ENCODE results near the gene CASR.

Gene CASR

GRCh38 chr3:122298239-122298638 lies 114.8 kb downstream of the CASR start:
- Mint-ChIP-seq H3K4me1 (ENCODE audit: low read depth) (peaks cover 16% of the 10 kb centered on the region), H3K9me3 (ENCODE audit: low read depth) (no peaks in the 10 kb centered on the region), H3K27ac (no peak overlapping the region), H3K36me3 (no peaks in the 10 kb centered on the region), H3K27me3 (no peaks in the 10 kb centered on the region), H3K4me3 (no peak overlapping the region)

- no peak overlapping the region for H3K27ac Mint-ChIP-seq
- no peaks in the 10 kb centered on the region for H3K27me3 Mint-ChIP-seq
- no peak overlapping the region for H3K4me3 Mint-ChIP-seq
- H3K9me3 Mint-ChIP-seq (ENCODE audit: low read depth): no peaks in the 10 kb centered on the region
- no peaks in the 10 kb centered on the region for H3K36me3 Mint-ChIP-seq
- H3K4me1 Mint-ChIP-seq (ENCODE audit: low read depth): peaks cover 16% of the 10 kb centered on the region
Observed at GRCh38 chr3:122299215-122299614, 115.7 kb downstream of the CASR start.

- Mint-ChIP-seq H3K27ac (no peak overlapping the region), H3K27me3 (no peaks in the 10 kb centered on the region), H3K4me3 (no peak overlapping the region), H3K9me3 (ENCODE audit: low read depth) (no peaks in the 10 kb centered on the region), H3K36me3 (no peaks in the 10 kb centered on the region), H3K4me1 (ENCODE audit: low read depth) (peaks cover 16% of the 10 kb centered on the region)
Observed at GRCh38 chr3:122299872-122300460, 116.5 kb downstream of the CASR start.

GRCh38 chr3:122301063-122301462 lies 117.6 kb downstream of the CASR start:
- no peaks in the 10 kb centered on the region for H3K9me3 Mint-ChIP-seq (ENCODE audit: low read depth)
- no peak overlapping the region for H3K4me3 Mint-ChIP-seq
- H3K4me1 Mint-ChIP-seq (ENCODE audit: low read depth): peaks cover 16% of the 10 kb centered on the region
- no peak overlapping the region for H3K27ac Mint-ChIP-seq
- H3K27me3 Mint-ChIP-seq: no peaks in the 10 kb centered on the region
- no peaks in the 10 kb centered on the region for H3K36me3 Mint-ChIP-seq

- Mint-ChIP-seq H3K9me3 (ENCODE audit: low read depth) (no peaks in the 10 kb centered on the region), H3K36me3 (no peaks in the 10 kb centered on the region), H3K27me3 (no peaks in the 10 kb centered on the region), H3K4me3 (no peak overlapping the region), H3K4me1 (ENCODE audit: low read depth) (no peaks in the 10 kb centered on the region), H3K27ac (no peak overlapping the region)
Observed at GRCh38 chr3:122305818-122306621, 122.6 kb downstream of the CASR start.

DNA sequence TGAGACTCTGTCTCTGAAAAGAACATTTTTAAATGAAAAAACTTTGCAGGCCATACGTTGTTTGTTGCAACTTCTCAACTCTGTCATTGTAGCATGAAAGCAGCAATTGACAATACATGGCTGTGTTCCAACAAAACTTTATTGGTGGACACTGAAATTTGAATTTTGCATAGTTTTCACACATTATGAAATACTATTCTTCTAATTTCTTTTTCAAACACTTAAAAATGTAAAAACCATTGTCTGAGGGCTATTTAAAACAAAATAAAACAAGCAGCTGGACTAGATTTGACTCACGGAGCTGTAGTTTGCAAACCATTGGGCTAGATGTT lies 123.1 kb downstream of the CASR start:
- Mint-ChIP-seq H3K4me1 (ENCODE audit: low read depth) (no peaks in the 10 kb centered on the region), H3K9me3 (ENCODE audit: low read depth) (no peaks in the 10 kb centered on the region), H3K27me3 (no peaks in the 10 kb centered on the region), H3K27ac (no peak overlapping the region), H3K36me3 (no peaks in the 10 kb centered on the region), H3K4me3 (no peak overlapping the region)

DNA sequence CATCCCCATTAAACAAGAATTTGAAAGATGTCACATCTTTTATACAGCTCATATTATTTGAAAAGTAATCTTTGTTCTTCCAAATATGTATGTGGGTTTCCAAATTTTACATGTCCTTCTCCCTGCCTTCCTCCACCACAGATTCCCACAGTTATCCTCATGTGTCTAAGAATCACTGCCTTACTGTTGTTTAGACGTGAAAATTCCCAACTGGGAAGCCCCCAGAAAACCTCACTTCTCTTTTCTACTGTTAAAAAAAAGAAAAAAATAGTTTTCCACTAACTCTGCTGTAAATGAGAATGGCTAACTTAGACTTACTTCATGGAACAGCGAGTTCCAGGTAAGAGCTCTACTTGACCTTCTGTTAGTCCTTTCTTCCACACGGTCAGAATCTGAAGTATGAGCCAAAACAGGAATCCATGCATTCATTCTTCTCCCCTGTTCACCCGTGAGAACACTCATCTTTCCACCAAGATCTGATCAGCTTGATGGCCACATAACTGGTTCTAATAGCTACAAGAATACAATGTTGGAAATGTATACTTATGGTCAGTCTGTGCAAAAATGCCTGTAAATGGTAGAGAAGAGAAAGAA lies 123.7 kb downstream of the CASR start:
- no peaks in the 10 kb centered on the region for H3K9me3 Mint-ChIP-seq (ENCODE audit: low read depth)
- no peaks in the 10 kb centered on the region for H3K4me1 Mint-ChIP-seq (ENCODE audit: low read depth)
- H3K36me3 Mint-ChIP-seq: no peaks in the 10 kb centered on the region
- no peaks in the 10 kb centered on the region for H3K27me3 Mint-ChIP-seq
- no peak overlapping the region for H3K4me3 Mint-ChIP-seq
- no peak overlapping the region for H3K27ac Mint-ChIP-seq

- Mint-ChIP-seq H3K27me3 (no peaks in the 10 kb centered on the region), H3K4me3 (no peak overlapping the region), H3K9me3 (ENCODE audit: low read depth) (no peaks in the 10 kb centered on the region), H3K36me3 (no peaks in the 10 kb centered on the region), H3K4me1 (ENCODE audit: low read depth) (peaks cover 4% of the 10 kb centered on the region), H3K27ac (no peak overlapping the region)
Observed at GRCh38 chr3:122307976-122308375, 124.5 kb downstream of the CASR start.

DNA sequence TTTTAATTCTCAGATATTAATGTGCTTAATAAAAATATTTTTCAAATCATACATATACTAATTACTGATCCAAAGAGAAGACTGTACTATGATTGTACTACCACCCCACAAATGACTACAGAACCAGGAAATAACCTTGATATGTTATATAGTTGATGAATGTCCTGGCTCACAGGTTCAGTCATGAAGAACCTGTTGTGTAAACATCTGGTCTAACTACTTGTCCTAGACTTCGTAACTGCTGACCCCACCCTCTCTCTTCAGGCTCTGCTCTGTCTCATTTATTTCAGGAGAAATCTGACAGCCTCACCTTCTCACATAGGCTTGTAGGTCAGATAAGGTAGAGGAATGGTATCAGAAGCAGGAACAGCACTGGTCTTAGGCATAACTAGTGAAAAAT lies 126.9 kb downstream of the CASR start:
- no peak overlapping the region for H3K27ac Mint-ChIP-seq
- no peaks in the 10 kb centered on the region for H3K9me3 Mint-ChIP-seq (ENCODE audit: low read depth)
- no peak overlapping the region for H3K4me3 Mint-ChIP-seq
- no peaks in the 10 kb centered on the region for H3K27me3 Mint-ChIP-seq
- H3K36me3 Mint-ChIP-seq: no peaks in the 10 kb centered on the region
- H3K4me1 Mint-ChIP-seq (ENCODE audit: low read depth): peaks cover 6% of the 10 kb centered on the region

DNA sequence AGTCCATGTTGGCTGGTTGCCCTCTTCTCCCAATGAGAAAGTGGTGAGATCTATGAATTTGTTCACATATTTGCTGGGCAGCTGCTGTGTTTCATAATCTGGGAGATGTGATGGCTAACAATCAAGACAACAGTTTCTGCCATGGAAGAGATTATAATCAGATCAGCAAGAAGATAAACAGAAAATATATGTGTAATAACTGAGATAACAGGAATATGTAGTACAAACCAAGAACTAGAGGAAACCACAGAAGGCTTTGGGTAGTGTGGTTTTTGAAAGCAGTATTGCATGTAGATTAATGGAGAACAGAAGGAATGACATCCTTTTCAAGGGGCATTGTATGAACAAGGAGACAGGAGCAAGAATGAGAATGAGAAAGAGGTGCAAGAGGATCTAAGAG lies 129.4 kb downstream of the CASR start:
- peaks cover 3% of the 10 kb centered on the region for H3K27me3 Mint-ChIP-seq
- no peak overlapping the region for H3K4me3 Mint-ChIP-seq
- no peak overlapping the region for H3K27ac Mint-ChIP-seq
- no peaks in the 10 kb centered on the region for H3K9me3 Mint-ChIP-seq (ENCODE audit: low read depth)
- H3K36me3 Mint-ChIP-seq: no peaks in the 10 kb centered on the region
- peaks cover 6% of the 10 kb centered on the region for H3K4me1 Mint-ChIP-seq (ENCODE audit: low read depth)

DNA sequence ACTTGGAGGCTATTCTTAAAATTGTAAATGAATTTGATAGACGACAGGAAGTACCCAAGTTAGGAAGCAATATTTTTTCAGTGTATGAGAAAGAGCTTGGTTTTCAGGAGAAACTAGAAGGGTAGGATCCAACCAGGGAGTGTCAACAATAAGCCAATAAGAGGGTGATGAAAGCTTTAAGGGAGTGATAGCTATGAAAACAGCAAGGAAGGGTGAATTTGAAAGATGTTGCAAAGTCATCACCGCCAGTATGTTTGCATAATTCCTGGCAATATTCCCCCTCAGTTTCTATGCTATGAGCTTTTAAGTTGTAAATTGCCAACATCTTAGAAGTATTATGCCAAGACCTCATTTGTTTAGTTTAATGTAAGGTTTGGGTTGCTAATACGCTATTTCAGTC lies 129.8 kb downstream of the CASR start:
- Mint-ChIP-seq H3K4me1 (ENCODE audit: low read depth) (peaks cover 6% of the 10 kb centered on the region), H3K9me3 (ENCODE audit: low read depth) (no peaks in the 10 kb centered on the region), H3K27ac (no peak overlapping the region), H3K4me3 (no peak overlapping the region), H3K27me3 (peaks cover 3% of the 10 kb centered on the region), H3K36me3 (no peaks in the 10 kb centered on the region)

DNA sequence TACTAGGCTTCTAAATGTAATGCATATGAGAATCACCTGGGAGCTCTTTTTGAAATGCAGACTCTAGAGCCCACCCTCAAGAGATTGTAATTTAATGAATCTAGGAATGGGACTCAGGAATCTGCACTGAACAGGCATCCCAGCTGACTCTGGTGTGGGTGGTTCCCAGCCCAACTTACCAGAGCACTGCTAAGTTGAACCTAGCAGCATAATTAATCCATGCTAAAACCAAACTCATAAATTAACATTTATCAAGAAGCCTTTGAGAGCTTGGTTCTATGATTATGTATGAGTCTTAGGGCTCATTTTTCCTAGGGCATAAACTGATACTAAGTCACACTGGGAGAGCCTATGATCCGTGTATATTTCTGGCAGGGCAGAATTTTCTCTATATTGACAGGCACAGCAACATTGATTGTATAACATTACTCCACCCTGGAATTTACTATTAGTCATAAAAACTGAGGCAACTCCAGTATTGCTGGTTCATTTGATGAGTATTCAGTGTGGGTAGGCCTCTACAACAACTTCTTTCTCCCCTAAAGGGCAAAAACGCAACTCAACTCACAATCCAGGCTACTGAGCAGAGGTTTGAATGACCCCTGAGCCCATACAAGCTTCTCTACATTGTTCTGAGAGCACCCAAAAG lies 130.9 kb downstream of the CASR start:
- H3K27ac Mint-ChIP-seq: no peak overlapping the region
- no peaks in the 10 kb centered on the region for H3K36me3 Mint-ChIP-seq
- no peaks in the 10 kb centered on the region for H3K9me3 Mint-ChIP-seq (ENCODE audit: low read depth)
- peaks cover 6% of the 10 kb centered on the region for H3K4me1 Mint-ChIP-seq (ENCODE audit: low read depth)
- no peak overlapping the region for H3K4me3 Mint-ChIP-seq
- peaks cover 3% of the 10 kb centered on the region for H3K27me3 Mint-ChIP-seq

- Mint-ChIP-seq H3K4me3 (no peak overlapping the region), H3K27ac (no peak overlapping the region), H3K36me3 (peaks cover 2% of the 10 kb centered on the region), H3K27me3 (peaks cover 3% of the 10 kb centered on the region), H3K4me1 (ENCODE audit: low read depth) (peaks cover 6% of the 10 kb centered on the region), H3K9me3 (ENCODE audit: low read depth) (peaks cover 7% of the 10 kb centered on the region)
Observed at GRCh38 chr3:122315619-122316018, 132.2 kb downstream of the CASR start.

DNA sequence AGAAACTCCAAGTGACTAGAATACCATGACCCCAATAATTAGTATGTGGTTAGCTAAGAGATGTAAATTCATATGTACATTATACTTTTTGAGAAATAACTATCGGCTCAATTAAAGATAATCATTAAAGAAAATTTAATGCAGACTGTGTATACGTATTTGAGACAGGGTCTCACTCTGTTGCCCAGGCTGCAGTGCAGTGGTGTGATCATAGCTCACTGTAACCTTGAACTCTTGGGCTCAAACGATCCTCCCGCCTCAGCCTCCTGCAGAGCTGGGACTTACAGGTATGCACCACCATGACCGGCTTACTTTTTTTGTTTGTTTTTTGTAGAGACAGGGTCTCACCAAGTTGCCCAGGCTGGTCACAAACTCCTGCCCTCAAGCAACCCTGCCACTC lies 132.9 kb downstream of the CASR start:
- Mint-ChIP-seq H3K27ac (no peak overlapping the region), H3K36me3 (peaks cover 2% of the 10 kb centered on the region), H3K4me3 (no peak overlapping the region), H3K4me1 (ENCODE audit: low read depth) (peaks cover 9% of the 10 kb centered on the region), H3K9me3 (ENCODE audit: low read depth) (peaks cover 8% of the 10 kb centered on the region), H3K27me3 (peaks cover 3% of the 10 kb centered on the region)

- H3K27me3 Mint-ChIP-seq: peaks cover 3% of the 10 kb centered on the region
- H3K36me3 Mint-ChIP-seq: peaks cover 2% of the 10 kb centered on the region
- peaks cover 8% of the 10 kb centered on the region for H3K9me3 Mint-ChIP-seq (ENCODE audit: low read depth)
- H3K4me3 Mint-ChIP-seq: no peak overlapping the region
- no peak overlapping the region for H3K27ac Mint-ChIP-seq
- peaks cover 20% of the 10 kb centered on the region for H3K4me1 Mint-ChIP-seq (ENCODE audit: low read depth)
Observed at GRCh38 chr3:122318620-122319019, 135.2 kb downstream of the CASR start.
